ENCODE data around the gene TMEM247. TPM values are rescaled to one million over a fixed set of nuclear protein-coding genes. Genes with fewer than 3 reads are reported as not detected.

TMEM247 gene
- total RNA-seq (ENCODE audit: low replicate concordance): not detected in 2 replicates

- TF ChIP-seq CTCF (IDR thresholded peaks at IDR 0.05; ENCODE audit: insufficient read depth, low read length): no peak
- H3K4me3 ChIP-seq (ENCODE audit: low read depth, low read length): no peak within 1 kb of the TSS
- no peak for DNase-seq (ENCODE audit: low read depth)
Observed at GRCh38 chr2:46479265-46479664, at the start of gene TMEM247. TMEM247 (plus strand) TSS chr2:46479565.

- TF ChIP-seq CTCF (IDR thresholded peaks at IDR 0.05; ENCODE audit: insufficient read depth, low read length): no peak
- DNase-seq (ENCODE audit: low read depth): no peak
- H3K4me3 ChIP-seq (ENCODE audit: low read depth, low read length): no peak overlapping the region
Observed at GRCh38 chr2:46430413-46430812, 49.0 kb upstream of the TMEM247 start.

- DNase-seq (ENCODE audit: low read depth): no peak
- TF ChIP-seq CTCF (IDR thresholded peaks at IDR 0.05; ENCODE audit: insufficient read depth, low read length): no peak
- no peak overlapping the region for H3K4me3 ChIP-seq (ENCODE audit: low read depth, low read length)
Observed at GRCh38 chr2:46430992-46431391, 48.4 kb upstream of the TMEM247 start.

DNA sequence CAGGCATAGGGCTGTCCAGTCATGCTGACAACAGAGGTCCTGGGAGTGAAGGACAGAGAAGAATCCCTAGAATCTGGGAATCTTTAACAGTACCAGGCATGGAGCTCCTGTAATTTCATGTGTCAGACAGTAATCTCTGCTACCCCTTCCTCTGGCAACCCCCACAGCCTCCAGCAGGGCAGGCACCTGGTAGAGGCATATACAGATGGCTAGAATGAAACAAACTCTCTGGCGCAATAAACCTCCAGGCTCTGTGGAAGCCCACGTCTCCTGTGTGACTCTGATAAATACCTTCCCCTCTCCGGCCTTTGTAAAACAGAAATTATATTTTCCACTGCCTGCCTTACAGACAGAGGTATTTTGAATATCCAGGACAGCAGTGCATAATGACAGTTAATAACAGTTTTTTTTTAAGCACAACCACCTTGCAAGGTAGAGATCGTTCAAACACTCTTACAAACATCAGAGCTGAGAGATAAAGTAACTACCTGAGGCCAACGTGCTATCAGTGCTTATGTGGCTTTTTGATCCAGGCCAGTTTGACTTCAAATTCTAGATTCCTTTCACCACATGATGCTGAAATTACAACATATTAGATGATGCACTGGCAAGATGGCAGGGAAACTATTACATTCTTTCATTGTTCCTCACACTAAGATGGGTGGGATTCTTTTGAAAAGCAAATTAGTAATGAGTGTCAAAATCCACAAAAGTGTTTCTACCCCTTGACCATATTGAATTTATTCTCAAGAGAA, 47.7 kb upstream of the TMEM247 start:
- peak; percentile 71 for DNase-seq (ENCODE audit: low read depth)
- no peak for TF ChIP-seq CTCF (IDR thresholded peaks at IDR 0.05; ENCODE audit: insufficient read depth, low read length)
- H3K4me3 ChIP-seq (ENCODE audit: low read depth, low read length): no peak overlapping the region

GRCh38 chr2:46434851-46435273, 44.5 kb upstream of the TMEM247 start:
- H3K4me3 ChIP-seq (ENCODE audit: low read depth, low read length): no peak overlapping the region
- TF ChIP-seq CTCF (IDR thresholded peaks at IDR 0.05; ENCODE audit: insufficient read depth, low read length): no peak
- peak; percentile 55 for DNase-seq (ENCODE audit: low read depth)

DNA sequence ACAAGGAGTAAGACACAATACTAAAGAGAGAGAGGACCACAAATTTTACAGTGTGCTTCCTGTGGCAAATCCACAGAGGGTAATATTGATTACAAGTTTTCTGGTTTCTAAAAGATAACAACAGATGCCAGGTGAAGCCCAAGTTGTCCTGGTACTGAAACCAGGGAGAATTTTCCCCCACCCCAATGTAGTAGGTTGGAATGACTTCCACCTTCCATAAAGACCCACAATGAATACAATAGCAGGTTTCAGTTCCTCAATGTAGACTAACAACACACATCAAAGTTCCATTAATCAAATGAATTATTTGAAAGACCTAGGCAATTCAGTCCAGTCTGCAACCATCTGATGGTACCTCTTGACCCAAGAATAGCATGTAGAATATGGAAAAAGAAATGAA, 44.0 kb upstream of the TMEM247 start:
- H3K4me3 ChIP-seq (ENCODE audit: low read depth, low read length): no peak overlapping the region
- TF ChIP-seq CTCF (IDR thresholded peaks at IDR 0.05; ENCODE audit: insufficient read depth, low read length): no peak
- DNase-seq (ENCODE audit: low read depth): no peak

Measured in fibroblast of the aortic adventitia (primary cell).